GM23338 (cell line): Measurements from ENCODE around the gene MUL1.

Experiments
- CTCF ChIP-seq, 2 experiments: fragments of 200-600 bp in 1 of 2; sonication (generic) in 1 of 2; conservative IDR thresholded peaks; 2 replicates each; pipeline versions ENCODE4 v1.5.1 to v1.6.1; 2016 to 2017; ENCODE audit warnings: antibody characterized with exemption in 2 of 2, low read depth in 2 of 2, mild to moderate bottlenecking in 2 of 2, moderate library complexity in 1 of 2
- ETS1 ChIP-seq: IDR thresholded peaks from 2 replicates; pipeline ENCODE4 v1.6.1; 2016; ENCODE audit warnings: antibody characterized with exemption
- EZH2phosphoT487 ChIP-seq: fragments of 200-600 bp; sonication (generic); IDR thresholded peaks from one replicate; pipeline ENCODE4 v1.8.1; 2018; ENCODE audit warnings: antibody characterized with exemption; ENCODE audit not compliant: unreplicated experiment
- REST ChIP-seq: IDR thresholded peaks from one replicate; pipeline ENCODE4 v1.6.1; 2018; ENCODE audit warnings: antibody characterized with exemption; ENCODE audit not compliant: unreplicated experiment

GRCh38 chr1:20458717-20459116 lies 49.2 kb downstream of the MUL1 start:
- no peak for TF ChIP-seq REST
- TF ChIP-seq CTCF (conservative IDR thresholded peaks at IDR 0.05; ENCODE audit: low read depth in 2 of 2), result no peak
- no peak for TF ChIP-seq EZH2phosphoT487
- TF ChIP-seq ETS1, result no peak
